ENCODE measurements around the gene STK11.
"Not testable (repeated sequence)": the region's sequence is repeated elsewhere in the genome, so short reads cannot be mapped to it uniquely, and the experiment has no call there.

The STK11 gene

GRCh38 chr19:1245494-1246264 is 40.1 kb downstream of the STK11 start:
- no peak overlapping the region for H3K27ac Mint-ChIP-seq
- ATAC-seq (no peak), DNase-seq (no peak)
- no peaks in the 10 kb centered on the region for H3K27me3 Mint-ChIP-seq
- peaks cover 43% of the 10 kb centered on the region for H3K4me1 Mint-ChIP-seq
- H3K9me3 Mint-ChIP-seq, result no peaks in the 10 kb centered on the region
- no peak overlapping the region for H3K4me3 Mint-ChIP-seq

DNA sequence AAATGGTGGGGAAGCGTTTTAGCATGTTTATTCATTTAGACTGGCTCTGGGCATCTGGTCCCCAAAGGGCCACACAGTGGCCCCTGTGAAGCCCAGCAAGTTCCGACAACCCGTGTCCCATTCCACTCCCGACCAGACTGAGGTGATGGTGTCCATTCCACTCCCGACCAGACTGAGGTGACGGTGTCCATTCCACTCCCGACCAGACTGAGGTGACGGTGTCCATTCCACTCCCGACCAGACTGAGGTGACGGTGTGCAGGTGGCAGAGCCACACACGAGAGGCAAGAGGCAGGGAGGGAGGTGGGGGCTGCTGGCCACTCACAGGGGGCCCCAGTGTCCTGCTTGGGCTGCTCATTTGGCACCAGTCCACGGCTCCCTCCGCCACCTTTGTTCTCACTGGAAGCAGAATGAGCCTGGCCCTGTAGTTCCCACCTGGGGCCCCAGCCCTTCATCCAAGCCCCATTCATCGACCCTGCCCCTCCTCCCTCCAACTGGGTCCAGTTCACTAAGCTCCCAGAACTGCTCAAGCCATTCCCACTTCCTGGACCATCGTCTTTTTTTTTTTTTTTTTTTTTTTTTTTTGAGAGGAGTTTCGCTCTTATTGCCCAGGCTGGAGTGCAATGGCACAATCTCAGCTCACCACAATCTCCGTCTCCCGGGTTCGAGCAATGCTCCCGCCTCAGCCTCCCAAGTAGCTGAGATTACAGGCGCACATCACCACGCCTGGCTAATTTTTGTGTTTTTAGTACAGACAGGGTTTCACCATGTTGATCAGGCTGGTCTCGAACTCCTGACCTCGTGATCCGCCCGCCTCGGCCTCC is 40.9 kb downstream of the STK11 start:
- DNase-seq, ATAC-seq, H3K4me3 Mint-ChIP-seq, H3K27me3 Mint-ChIP-seq, H3K9me3 Mint-ChIP-seq, H3K27ac Mint-ChIP-seq: not testable (repeated sequence)
- peaks cover 36% of the 10 kb centered on the region for H3K4me1 Mint-ChIP-seq

DNA sequence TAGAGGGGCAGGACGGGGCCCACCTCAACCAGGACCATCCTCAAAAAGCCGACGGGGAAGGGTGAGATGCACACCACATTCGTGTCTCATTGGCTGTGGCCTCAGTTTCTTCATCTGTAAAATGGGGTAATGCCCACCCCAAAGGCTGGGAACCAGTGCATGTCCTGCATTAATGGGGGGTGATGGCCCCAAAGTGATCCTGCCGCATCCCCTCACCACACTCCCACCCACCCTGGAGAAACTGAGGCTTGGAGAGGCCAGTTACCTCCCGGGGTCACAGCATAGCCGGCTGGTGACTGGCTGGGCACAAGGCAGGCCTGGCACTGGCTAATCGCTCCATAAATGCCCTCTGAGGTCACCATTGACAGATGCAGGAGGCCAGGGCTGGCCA is 42.2 kb downstream of the STK11 start:
- Mint-ChIP-seq H3K4me1 (peaks cover 26% of the 10 kb centered on the region), H3K27ac (no peak overlapping the region), H3K4me3 (peak overlapping the region in 1 of 2 donors; percentile 35), H3K9me3 (no peaks in the 10 kb centered on the region), H3K27me3 (no peaks in the 10 kb centered on the region)
- no peak for DNase-seq
- no peak for ATAC-seq

- Mint-ChIP-seq H3K4me1 (peaks cover 23% of the 10 kb centered on the region), H3K9me3 (no peaks in the 10 kb centered on the region), H3K4me3 (peak within 1 kb of the TSS; percentile 78 to 79), H3K27ac (peak within 1 kb of the TSS; percentile 52 to 95), H3K27me3 (no peaks in the 10 kb centered on the region)
- DNase-seq (peak; percentile 69 to 75), ATAC-seq (peak; percentile 8)
These were observed 42.7 kb downstream of the STK11 start, which contains the start of gene MIDN for GRCh38 chr19:1248139-1248785. MIDN (plus strand) TSS chr19:1248583; CDS start chr19:1250297, 1,714 bp downstream.

DNA sequence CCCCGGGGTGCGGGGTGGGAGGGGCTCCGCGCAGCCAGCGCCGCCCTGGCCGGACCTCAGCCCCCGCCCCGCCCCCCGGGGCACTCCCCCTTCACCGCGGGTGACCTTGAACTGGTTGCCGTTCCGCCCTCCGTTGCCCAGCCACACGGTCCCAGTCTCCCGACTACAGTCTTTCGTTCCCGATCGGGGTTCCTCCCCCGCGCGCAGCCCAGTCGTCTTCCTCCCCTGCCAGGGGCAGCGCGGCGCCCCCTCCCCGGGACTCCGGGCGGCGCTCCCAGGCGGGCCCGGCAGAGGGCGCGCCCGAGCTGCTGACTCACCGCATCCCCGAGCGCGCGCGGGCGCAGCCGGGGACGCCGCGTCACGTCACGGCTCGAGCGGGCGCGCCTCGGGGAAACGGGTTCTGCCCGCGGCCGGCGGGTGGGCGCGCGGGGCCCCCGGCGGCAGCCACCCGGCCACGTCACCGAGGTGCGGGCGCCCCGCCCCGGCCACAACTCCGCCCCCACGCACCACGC is 43.3 kb downstream of the STK11 start:
- no peaks in the 10 kb centered on the region for H3K27me3 Mint-ChIP-seq
- peaks cover 23% of the 10 kb centered on the region for H3K4me1 Mint-ChIP-seq
- peak overlapping the region; percentile 78 to 79 for H3K4me3 Mint-ChIP-seq
- peak overlapping the region in 1 of 2 donors; percentile 52 for H3K27ac Mint-ChIP-seq
- H3K9me3 Mint-ChIP-seq, result no peaks in the 10 kb centered on the region
- DNase-seq, result peak; percentile 85 to 90
- ATAC-seq, result peak; percentile 8

GRCh38 chr19:1249298-1249989 is 43.9 kb downstream of the STK11 start:
- Mint-ChIP-seq H3K9me3 (no peaks in the 10 kb centered on the region), H3K27me3 (no peaks in the 10 kb centered on the region), H3K27ac (peak overlapping the region in 1 of 2 donors; percentile 54), H3K4me3 (peak overlapping the region; percentile 76 to 82), H3K4me1 (peaks cover 21% of the 10 kb centered on the region)
- ATAC-seq, result peak; percentile 53
- DNase-seq, result peak; percentile 93 to 94

DNA sequence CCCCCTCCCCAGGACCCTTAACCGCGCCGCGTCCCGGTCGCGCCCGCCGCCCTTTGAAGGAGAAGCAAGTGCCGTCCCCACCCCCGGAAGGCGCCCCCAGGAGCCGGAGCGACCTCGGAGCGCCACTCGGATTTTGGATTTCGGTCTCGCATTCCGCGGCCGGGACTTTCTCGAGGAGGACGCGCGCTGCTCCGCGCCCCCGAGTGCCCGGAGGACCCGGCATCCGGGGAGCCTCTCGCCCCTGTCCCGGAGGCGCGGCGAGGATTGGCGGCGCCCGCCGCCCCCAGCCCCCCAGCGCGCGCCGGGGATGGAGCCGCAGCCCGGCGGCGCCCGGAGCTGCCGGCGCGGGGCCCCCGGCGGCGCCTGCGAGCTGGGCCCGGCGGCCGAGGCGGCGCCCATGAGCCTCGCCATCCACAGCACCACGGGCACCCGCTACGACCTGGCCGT is 44.4 kb downstream of the STK11 start:
- peak overlapping the region in 1 of 2 donors; percentile 54 for H3K27ac Mint-ChIP-seq
- no peaks in the 10 kb centered on the region for H3K27me3 Mint-ChIP-seq
- ATAC-seq (no peak), DNase-seq (no peak)
- H3K9me3 Mint-ChIP-seq, result no peaks in the 10 kb centered on the region
- H3K4me1 Mint-ChIP-seq, result peaks cover 21% of the 10 kb centered on the region
- peak overlapping the region; percentile 76 to 82 for H3K4me3 Mint-ChIP-seq

GRCh38 chr19:1250437-1251260 is 45.1 kb downstream of the STK11 start:
- ATAC-seq (no peak), DNase-seq (peak; percentile 51 to 66)
- Mint-ChIP-seq H3K27ac (peak overlapping the region in 1 of 2 donors; percentile 95), H3K9me3 (no peaks in the 10 kb centered on the region), H3K27me3 (no peaks in the 10 kb centered on the region), H3K4me1 (peaks cover 22% of the 10 kb centered on the region), H3K4me3 (peak overlapping the region; percentile 95 to 98)

DNA sequence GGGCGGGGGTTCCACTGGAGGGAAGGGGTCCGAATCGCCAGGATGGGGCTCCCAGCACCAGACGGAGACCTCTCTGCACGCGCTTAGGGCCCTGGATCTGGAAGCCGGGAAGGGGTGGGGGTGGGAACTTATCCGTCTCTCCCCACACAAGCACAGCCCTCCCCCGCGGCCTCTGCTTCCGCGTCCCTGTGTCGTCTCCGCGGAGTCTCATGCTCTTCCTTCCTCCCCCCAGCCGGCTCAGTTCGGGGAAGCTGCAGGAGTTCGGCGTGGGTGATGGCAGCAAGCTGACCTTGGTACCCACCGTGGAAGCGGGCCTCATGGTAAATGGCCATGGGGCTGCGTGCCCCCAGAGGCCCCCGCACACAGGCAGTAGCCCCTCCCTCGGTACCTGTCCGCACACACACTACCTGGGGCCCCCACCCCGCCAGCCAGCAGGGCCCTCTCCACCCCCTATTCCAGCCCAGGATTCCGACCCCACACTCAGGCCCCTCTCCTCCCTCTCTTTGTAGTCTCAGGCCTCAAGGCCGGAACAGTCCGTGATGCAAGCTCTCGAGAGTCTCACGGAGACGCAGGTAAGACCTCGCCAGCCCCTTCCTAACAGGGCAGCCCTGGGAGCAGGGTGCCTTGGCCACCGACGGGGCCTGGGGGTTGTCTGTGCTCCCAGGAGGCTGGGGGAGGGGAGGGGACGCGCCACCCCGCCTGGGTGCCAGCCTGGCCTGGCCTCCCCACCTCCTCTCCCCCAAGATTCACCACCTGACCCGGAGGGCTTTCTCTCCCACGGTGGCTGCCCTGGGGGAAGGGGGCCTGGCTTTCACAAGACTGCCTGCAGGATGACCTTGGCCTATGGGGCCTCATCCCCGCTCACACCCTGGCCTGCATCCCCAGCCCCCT is 46.0 kb downstream of the STK11 start:
- Mint-ChIP-seq H3K4me3 (peak overlapping the region; percentile 95 to 98), H3K4me1 (peaks cover 32% of the 10 kb centered on the region), H3K27ac (peak overlapping the region; percentile 95), H3K27me3 (no peaks in the 10 kb centered on the region), H3K9me3 (no peaks in the 10 kb centered on the region)
- DNase-seq (peak; percentile 70 to 76), ATAC-seq (peak; percentile 3)

DNA sequence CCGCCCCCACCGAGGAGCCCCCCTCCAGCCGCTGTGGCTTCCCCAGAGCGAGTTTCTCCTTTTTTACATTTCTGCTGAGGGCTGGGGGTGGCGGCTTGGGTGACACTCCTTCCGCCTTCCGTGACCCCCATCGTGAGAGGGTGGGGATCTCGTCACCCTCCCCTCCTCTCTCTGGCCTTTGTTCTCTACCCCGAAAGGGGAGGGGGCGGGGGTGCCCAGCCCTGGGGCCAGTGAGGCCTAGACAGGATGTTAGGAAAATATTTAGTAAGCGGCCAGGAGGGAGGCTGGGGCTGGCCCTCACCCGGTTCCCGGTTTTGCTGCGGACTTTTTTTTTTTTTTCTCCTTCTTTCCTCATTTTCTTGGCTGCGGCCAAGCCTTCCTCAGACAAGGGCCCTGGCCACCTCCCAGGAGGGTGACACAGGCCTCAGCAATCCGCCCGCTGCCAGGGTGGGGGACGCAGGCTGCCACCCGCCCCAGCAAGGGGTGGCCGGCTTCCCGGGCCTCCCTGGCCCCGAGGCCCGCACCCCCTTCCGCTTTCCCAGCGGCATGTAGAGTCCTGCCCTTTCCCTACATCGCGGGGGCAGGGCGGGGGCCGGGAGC is 46.7 kb downstream of the STK11 start:
- Mint-ChIP-seq H3K4me1 (peaks cover 35% of the 10 kb centered on the region), H3K4me3 (peak overlapping the region; percentile 95 to 98), H3K9me3 (no peaks in the 10 kb centered on the region), H3K27ac (peak overlapping the region; percentile 86 to 94), H3K27me3 (no peaks in the 10 kb centered on the region)
- peak; percentile 77 to 89 for DNase-seq
- ATAC-seq, result peak; percentile 42

GRCh38 chr19:1252821-1253513 is 47.4 kb downstream of the STK11 start:
- peak overlapping the region; percentile 95 to 98 for H3K4me3 Mint-ChIP-seq
- peak; percentile 75 to 87 for DNase-seq
- peak overlapping the region; percentile 90 to 94 for H3K27ac Mint-ChIP-seq
- no peaks in the 10 kb centered on the region for H3K9me3 Mint-ChIP-seq
- H3K4me1 Mint-ChIP-seq, result peaks cover 42% of the 10 kb centered on the region
- ATAC-seq, result peak; percentile 60
- H3K27me3 Mint-ChIP-seq, result no peaks in the 10 kb centered on the region

GRCh38 chr19:1253514-1254080 is 48.0 kb downstream of the STK11 start:
- H3K4me1 Mint-ChIP-seq, result peaks cover 48% of the 10 kb centered on the region
- peak overlapping the region; percentile 83 to 98 for H3K4me3 Mint-ChIP-seq
- no peaks in the 10 kb centered on the region for H3K9me3 Mint-ChIP-seq
- peak overlapping the region; percentile 85 to 90 for H3K27ac Mint-ChIP-seq
- no peaks in the 10 kb centered on the region for H3K27me3 Mint-ChIP-seq
- ATAC-seq (no peak), DNase-seq (no peak)
